ENCODE measurements around the gene RAPGEF4.

DNA sequence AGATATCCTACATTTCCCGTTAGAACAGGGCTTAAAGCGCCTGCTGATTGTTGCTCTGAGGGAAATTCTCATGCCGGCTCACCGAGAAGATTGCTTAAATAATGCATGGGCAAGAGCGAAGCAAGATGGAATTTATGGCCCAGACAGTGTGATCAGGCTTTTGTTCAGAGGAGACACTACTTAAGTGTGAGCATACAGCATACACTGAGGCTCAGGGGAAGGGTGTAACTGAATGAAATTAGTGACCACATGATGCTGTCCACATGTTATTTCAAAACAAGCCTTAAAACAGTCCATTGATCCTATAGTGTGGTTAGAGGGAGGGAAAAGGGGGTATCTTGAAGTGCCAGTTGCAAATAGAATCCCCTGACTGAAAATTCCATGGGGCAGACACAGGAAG, 125.5 kb downstream of the RAPGEF4 start:
- TF ChIP-seq ZNF704 (CRISPR knock-in tag; IDR thresholded peaks at IDR 0.05; ENCODE audit: borderline replicate concordance) (no peak), SRSF9 (IDR thresholded peaks at IDR 0.05; ENCODE audit: borderline replicate concordance, insufficient read depth, low read depth, low read length, poor library complexity, severe bottlenecking) (no peak), ZNF205 (CRISPR knock-in tag; IDR thresholded peaks at IDR 0.05) (no peak), KDM1A (CRISPR knock-in tag; IDR thresholded peaks at IDR 0.05) (no peak), ZNF232 (CRISPR knock-in tag; IDR thresholded peaks at IDR 0.05; ENCODE audit: borderline replicate concordance) (no peak), NFE2L2 (IDR thresholded peaks at IDR 0.05; ENCODE audit: low read length) (no peak), NR2C2 (CRISPR knock-in tag; IDR thresholded peaks at IDR 0.05; ENCODE audit: borderline replicate concordance) (no peak), ZIK1 (CRISPR knock-in tag; IDR thresholded peaks at IDR 0.05; ENCODE audit: borderline replicate concordance, low read depth) (no peak)

All from HepG2 (cell line).